Measurements from ENCODE around the gene TBC1D2.

GRCh38 chr9:98263482-98264357 is 8.3 kb upstream of the TBC1D2 start:
- TF ChIP-seq STAT6 (CRISPR knock-in tag; conservative IDR thresholded peaks at IDR 0.05; ENCODE audit: low read depth) (no peak), ZBTB43 (CRISPR knock-in tag; IDR thresholded peaks at IDR 0.05) (no peak), ZNF232 (CRISPR knock-in tag; IDR thresholded peaks at IDR 0.05) (no peak)

Data from WTC11 (cell line).